Measurements from ENCODE around the gene LRRC42.

The LRRC42 gene

GRCh38 chr1:53946252-53947171 lies at the start of gene LRRC42:
LRRC42 (plus strand) TSS chr1:53946350; CDS start chr1:53952000, 5,650 bp downstream.
- DNase-seq (ENCODE audit: low read depth), result no peak
- peak within 1 kb of the TSS; percentile 84 for H3K4me3 ChIP-seq (ENCODE audit: low read depth, low read length)
- peak; percentile 46 for TF ChIP-seq CTCF (IDR thresholded peaks at IDR 0.05; ENCODE audit: control insufficient read depth, extremely low read depth, insufficient read depth)

- DNase-seq (ENCODE audit: low read depth), result peak; percentile 73
- TF ChIP-seq CTCF (IDR thresholded peaks at IDR 0.05; ENCODE audit: control insufficient read depth, extremely low read depth, insufficient read depth), result no peak
- no peak overlapping the region for H3K4me3 ChIP-seq (ENCODE audit: low read depth, low read length)
These were observed 49.4 kb upstream of the LRRC42 start for GRCh38 chr1:53896635-53897229.

- peak; percentile 87 for DNase-seq (ENCODE audit: low read depth)
- 0 out of 2 replicates have a peak, but pooled peaks have one; percentile 1 for TF ChIP-seq CTCF (IDR thresholded peaks at IDR 0.05; ENCODE audit: control insufficient read depth, extremely low read depth, insufficient read depth)
- H3K4me3 ChIP-seq (ENCODE audit: low read depth, low read length), result no peak overlapping the region
These were observed 46.9 kb upstream of the LRRC42 start for GRCh38 chr1:53899206-53899628.

- no peak overlapping the region for H3K4me3 ChIP-seq (ENCODE audit: low read depth, low read length)
- DNase-seq (ENCODE audit: low read depth), result no peak
- TF ChIP-seq CTCF (IDR thresholded peaks at IDR 0.05; ENCODE audit: control insufficient read depth, extremely low read depth, insufficient read depth), result no peak
These were observed 46.4 kb upstream of the LRRC42 start for GRCh38 chr1:53899708-53900107.

GRCh38 chr1:53902235-53903138 lies 43.7 kb upstream of the LRRC42 start:
- no peak overlapping the region for H3K4me3 ChIP-seq (ENCODE audit: low read depth, low read length)
- TF ChIP-seq CTCF (IDR thresholded peaks at IDR 0.05; ENCODE audit: control insufficient read depth, extremely low read depth, insufficient read depth), result no peak
- DNase-seq (ENCODE audit: low read depth), result no peak

- no peak for DNase-seq (ENCODE audit: low read depth)
- no peak overlapping the region for H3K4me3 ChIP-seq (ENCODE audit: low read depth, low read length)
- TF ChIP-seq CTCF (IDR thresholded peaks at IDR 0.05; ENCODE audit: control insufficient read depth, extremely low read depth, insufficient read depth), result no peak
These were observed 40.6 kb upstream of the LRRC42 start for GRCh38 chr1:53905509-53905908.
